Measurements from ENCODE around the gene CARD9.

The CARD9 gene

DNA sequence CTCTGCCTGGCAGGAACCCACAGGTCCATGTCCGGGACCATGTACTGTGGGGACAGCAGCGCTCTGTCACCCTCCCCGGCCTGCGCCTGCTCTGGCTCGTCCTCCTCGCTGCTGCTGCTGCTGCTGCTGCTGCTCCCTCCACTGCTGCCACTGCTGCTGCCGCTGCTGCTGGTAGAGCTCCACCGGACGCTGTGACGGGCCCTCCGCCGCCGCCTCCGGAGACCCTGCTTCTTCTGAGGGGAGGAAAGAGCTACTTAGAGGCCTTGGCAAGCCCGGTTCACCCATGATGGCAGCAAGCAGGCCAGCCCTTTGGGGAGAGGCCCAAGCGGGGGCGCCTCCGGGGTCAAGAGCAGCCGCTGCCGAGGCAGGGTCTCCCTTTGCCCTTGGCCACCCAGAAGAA, 10.0 kb upstream of the CARD9 start:
- no peaks in the 10 kb centered on the region for H4K20me1 ChIP-seq (ENCODE audit: insufficient read depth, low read length)
- H3K4me1 ChIP-seq (ENCODE audit: insufficient read depth, low read length, severe bottlenecking): no peaks in the 10 kb centered on the region
- H3K9me2 ChIP-seq (ENCODE audit: low read depth, low read length): no peaks in the 10 kb centered on the region
- no peaks in the 10 kb centered on the region for H3K9me3 ChIP-seq (ENCODE audit: low read length)
- no peak overlapping the region for H3K27ac ChIP-seq (ENCODE audit: low read depth, low read length, poor library complexity, severe bottlenecking)
- no peak overlapping the region for H3K4me2 ChIP-seq (ENCODE audit: low read length)
- no peak overlapping the region for H2AFZ ChIP-seq (ENCODE audit: low read length)
- H3K4me3 ChIP-seq (ENCODE audit: low read depth, low read length, poor library complexity, severe bottlenecking): no peak overlapping the region
- H3F3A ChIP-seq (ENCODE audit: insufficient read depth, low read length): no peaks in the 10 kb centered on the region
- H3K27me3 ChIP-seq (ENCODE audit: insufficient read depth, low read length): no peaks in the 10 kb centered on the region
- peaks cover 83% of the 10 kb centered on the region for H3K36me3 ChIP-seq (ENCODE audit: insufficient read depth, low read length)
- H3K9ac ChIP-seq (ENCODE audit: low read length): no peak overlapping the region
- no peaks in the 10 kb centered on the region for H3K79me2 ChIP-seq (ENCODE audit: insufficient read depth, low read length)
- TF ChIP-seq EZH2 (IDR thresholded peaks at IDR 0.05; ENCODE audit: borderline replicate concordance, low read length): no peak
- TF ChIP-seq, protein P1, sequence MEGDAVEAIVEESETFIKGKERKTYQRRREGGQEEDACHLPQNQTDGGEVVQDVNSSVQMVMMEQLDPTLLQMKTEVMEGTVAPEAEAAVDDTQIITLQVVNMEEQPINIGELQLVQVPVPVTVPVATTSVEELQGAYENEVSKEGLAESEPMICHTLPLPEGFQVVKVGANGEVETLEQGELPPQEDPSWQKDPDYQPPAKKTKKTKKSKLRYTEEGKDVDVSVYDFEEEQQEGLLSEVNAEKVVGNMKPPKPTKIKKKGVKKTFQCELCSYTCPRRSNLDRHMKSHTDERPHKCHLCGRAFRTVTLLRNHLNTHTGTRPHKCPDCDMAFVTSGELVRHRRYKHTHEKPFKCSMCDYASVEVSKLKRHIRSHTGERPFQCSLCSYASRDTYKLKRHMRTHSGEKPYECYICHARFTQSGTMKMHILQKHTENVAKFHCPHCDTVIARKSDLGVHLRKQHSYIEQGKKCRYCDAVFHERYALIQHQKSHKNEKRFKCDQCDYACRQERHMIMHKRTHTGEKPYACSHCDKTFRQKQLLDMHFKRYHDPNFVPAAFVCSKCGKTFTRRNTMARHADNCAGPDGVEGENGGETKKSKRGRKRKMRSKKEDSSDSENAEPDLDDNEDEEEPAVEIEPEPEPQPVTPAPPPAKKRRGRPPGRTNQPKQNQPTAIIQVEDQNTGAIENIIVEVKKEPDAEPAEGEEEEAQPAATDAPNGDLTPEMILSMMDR (IDR thresholded peaks at IDR 0.05; ENCODE audit: low read length): no peak

DNA sequence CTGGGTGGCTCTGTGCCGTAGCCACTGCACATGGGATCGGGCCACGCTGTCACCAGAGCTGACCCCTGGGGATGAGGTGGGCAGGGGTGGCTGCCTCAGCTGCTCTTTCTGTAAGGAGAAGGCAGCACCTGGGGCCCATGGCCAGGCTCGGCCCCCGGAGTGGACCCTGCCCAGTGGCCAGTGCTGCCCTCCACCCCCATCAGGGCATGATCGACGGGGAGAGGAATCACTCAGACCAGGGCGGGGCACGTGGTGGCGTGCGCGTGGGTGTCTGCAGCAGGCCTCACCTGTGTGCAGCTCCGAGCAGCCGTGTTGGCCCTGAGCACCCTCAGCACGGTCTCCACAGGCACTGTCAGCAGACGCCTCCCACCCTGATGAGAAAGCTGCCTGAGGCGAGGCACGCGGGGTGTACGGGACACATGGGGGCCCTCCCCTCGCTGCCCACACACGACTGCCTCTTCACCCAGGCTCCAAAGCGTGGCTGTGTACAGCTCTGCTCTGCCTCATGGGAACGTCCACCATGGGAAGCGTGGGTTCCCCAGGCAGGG, 8.6 kb upstream of the CARD9 start:
- no peaks in the 10 kb centered on the region for H3K9me3 ChIP-seq (ENCODE audit: low read length)
- no peaks in the 10 kb centered on the region for H3K9me2 ChIP-seq (ENCODE audit: low read depth, low read length)
- no peaks in the 10 kb centered on the region for H3K27me3 ChIP-seq (ENCODE audit: insufficient read depth, low read length)
- TF ChIP-seq, protein P1 (IDR thresholded peaks at IDR 0.05; ENCODE audit: low read length): no peak
- TF ChIP-seq EZH2 (IDR thresholded peaks at IDR 0.05; ENCODE audit: borderline replicate concordance, low read length): no peak
- H3K27ac ChIP-seq (ENCODE audit: low read depth, low read length, poor library complexity, severe bottlenecking): no peak overlapping the region
- H3K9ac ChIP-seq (ENCODE audit: low read length): no peak overlapping the region
- H3K4me2 ChIP-seq (ENCODE audit: low read length): no peak overlapping the region
- H3F3A ChIP-seq (ENCODE audit: insufficient read depth, low read length): no peaks in the 10 kb centered on the region
- peaks cover 75% of the 10 kb centered on the region for H3K36me3 ChIP-seq (ENCODE audit: insufficient read depth, low read length)
- no peaks in the 10 kb centered on the region for H4K20me1 ChIP-seq (ENCODE audit: insufficient read depth, low read length)
- no peak overlapping the region for H3K4me3 ChIP-seq (ENCODE audit: low read depth, low read length, poor library complexity, severe bottlenecking)
- no peak overlapping the region for H2AFZ ChIP-seq (ENCODE audit: low read length)
- no peaks in the 10 kb centered on the region for H3K79me2 ChIP-seq (ENCODE audit: insufficient read depth, low read length)
- no peaks in the 10 kb centered on the region for H3K4me1 ChIP-seq (ENCODE audit: insufficient read depth, low read length, severe bottlenecking)

DNA sequence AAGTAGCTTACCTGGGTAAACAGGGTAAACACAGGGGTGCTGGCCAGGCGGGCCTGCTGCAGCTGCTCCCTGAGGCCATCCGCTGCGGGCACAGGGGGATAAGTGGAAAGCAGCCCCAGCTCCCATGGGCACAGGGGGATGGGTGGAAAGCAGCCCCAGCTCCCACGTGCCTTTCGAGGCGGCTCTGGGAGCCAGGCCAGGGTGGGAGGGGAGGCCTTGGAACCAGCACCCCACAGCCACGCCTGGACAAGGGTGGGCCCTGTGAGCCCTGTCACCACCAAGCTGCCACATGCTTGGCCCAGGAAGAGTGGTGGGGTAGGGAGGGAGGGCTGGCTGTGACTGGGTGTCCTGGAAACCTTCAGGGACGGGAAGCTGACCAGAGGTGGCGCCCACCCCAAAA, 7.8 kb upstream of the CARD9 start:
- Histone ChIP-seq H3K4me1 (ENCODE audit: insufficient read depth, low read length, severe bottlenecking) (no peaks in the 10 kb centered on the region), H3K9ac (ENCODE audit: low read length) (no peak overlapping the region), H3K4me2 (ENCODE audit: low read length) (no peak overlapping the region), H3K79me2 (ENCODE audit: insufficient read depth, low read length) (no peaks in the 10 kb centered on the region), H3K9me3 (ENCODE audit: low read length) (no peaks in the 10 kb centered on the region), H3K27me3 (ENCODE audit: insufficient read depth, low read length) (no peaks in the 10 kb centered on the region), H3K27ac (ENCODE audit: low read depth, low read length, poor library complexity, severe bottlenecking) (no peak overlapping the region), H3K36me3 (ENCODE audit: insufficient read depth, low read length) (peaks cover 71% of the 10 kb centered on the region), H3K9me2 (ENCODE audit: low read depth, low read length) (no peaks in the 10 kb centered on the region), H3K4me3 (ENCODE audit: low read depth, low read length, poor library complexity, severe bottlenecking) (no peak overlapping the region), H4K20me1 (ENCODE audit: insufficient read depth, low read length) (no peaks in the 10 kb centered on the region), H3F3A (ENCODE audit: insufficient read depth, low read length) (no peaks in the 10 kb centered on the region), H2AFZ (ENCODE audit: low read length) (no peak overlapping the region)
- TF ChIP-seq, protein P1 (IDR thresholded peaks at IDR 0.05; ENCODE audit: low read length): no peak
- no peak for TF ChIP-seq EZH2 (IDR thresholded peaks at IDR 0.05; ENCODE audit: borderline replicate concordance, low read length)

Data from OCI-LY1 (cell line).